NOMO-1 treated with DMSO at 0.1 percent for 48 hours (cell line): ENCODE measurements around the gene ESR1.

Experiments used
- DNase-seq: peaks from one replicate; lab custom pipeline; 2025; ENCODE audit not compliant: unreplicated experiment; lab: John Stamatoyannopoulos, UW

The ESR1 gene

GRCh38 chr6:152166897-152167296 lies 359.4 kb downstream of the ESR1 start:
- no peak for DNase-seq

DNA sequence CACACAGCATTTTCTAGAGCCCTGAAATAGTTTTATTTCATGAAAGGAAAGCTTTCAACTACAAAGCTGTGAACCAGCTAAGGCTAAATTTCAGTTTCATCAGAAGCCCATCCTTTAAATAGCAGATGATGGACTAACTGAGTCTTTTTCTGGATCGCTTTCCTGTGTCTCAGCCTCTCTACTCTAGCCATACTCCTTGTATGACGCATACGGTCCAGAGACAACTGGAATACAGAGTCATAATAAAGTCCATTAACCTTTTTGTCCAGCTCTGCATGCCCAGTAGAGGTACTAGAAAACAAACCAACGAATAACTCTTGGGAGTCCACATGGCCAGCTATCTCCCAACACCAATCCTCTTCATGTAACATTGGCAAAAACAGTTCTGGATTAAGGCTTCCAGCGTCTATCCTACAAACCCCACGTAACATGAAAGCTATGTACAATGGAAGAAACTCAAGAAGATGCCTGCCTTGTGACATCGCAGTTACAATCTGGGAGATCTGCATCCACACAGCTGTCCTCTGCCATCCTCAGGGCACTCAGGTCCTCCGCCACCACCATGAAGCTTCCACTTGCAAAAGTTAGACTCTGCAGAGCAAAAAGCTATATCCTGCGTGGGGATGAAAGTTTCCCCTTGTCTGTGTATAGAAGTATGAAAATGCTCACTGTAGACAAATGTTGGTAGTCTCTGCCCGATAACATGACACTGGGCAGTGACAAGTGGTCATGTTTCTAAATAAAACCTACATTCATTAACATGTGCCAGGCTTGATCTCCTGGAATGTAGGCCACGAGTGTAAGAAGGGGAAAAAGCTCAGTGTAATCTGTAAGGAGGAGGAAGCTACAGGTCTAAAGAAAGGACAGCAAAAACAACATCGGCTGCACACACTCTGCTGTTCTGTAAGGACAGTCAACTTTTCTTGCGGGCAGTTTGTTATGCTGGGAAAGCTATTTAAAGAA lies 360.4 kb downstream of the ESR1 start:
- no peak for DNase-seq

DNA sequence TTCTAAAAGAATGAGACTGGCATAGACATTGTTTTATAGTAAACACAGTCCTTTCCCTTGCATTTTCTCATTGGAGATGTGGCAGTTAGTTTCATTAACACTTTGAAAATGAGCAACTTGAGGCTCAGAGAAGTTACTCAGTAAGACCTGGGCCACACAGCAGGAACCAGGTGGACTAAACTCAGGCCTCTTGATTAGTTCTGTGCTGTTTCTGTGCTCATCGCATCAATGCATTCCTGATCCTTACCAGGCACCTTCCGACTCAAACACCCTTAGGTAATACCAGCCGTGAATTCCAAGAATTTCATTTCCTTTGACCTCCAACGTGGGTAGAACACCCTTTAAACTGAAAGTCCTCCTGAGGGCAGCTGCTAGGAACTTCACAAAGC lies 362.8 kb downstream of the ESR1 start:
- no peak for DNase-seq

DNA sequence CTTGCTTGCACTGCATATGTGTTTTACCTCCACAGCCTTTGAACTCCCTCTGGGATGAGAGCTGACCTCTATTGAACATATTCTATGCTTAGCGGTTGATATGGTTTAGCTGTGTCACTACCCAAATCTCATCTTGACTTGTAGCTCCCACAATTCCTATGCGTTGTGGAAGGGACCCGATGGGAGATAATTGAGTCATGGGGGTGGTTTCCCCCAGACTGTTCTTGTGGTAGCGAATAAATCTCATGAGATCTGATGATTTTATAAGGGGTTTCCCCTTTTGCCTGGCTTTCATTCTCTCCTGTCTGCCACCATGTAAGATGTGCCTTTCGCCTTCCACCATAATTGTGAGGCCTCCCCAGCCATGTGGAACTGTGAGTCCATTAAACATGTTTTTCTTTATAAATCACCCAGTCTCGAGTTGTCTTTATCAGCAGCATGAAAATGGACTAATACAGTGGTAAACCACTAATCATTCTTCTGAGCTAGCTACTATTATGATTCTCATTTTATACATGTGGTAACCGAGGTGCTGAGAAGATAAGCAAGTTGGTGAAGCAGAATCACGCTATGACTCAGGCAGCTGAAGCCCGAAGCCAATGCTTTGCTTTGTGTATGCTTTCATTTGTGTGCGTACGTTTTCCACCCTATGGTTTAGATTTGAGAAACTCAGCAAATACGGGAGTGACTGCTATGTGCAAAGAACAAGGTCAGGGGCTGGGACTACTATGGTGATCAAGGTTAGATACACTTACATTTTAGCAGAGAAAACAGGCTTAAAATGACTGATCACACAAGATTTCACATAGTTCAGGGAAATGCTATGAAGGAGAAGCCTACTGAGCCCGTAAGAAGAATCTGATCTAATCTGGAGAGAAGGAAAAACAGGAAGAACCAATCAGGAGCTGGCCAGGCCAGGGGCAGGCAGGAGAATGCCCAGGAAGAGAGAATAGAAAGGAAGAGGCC lies 363.5 kb downstream of the ESR1 start:
- no peak for DNase-seq

DNA sequence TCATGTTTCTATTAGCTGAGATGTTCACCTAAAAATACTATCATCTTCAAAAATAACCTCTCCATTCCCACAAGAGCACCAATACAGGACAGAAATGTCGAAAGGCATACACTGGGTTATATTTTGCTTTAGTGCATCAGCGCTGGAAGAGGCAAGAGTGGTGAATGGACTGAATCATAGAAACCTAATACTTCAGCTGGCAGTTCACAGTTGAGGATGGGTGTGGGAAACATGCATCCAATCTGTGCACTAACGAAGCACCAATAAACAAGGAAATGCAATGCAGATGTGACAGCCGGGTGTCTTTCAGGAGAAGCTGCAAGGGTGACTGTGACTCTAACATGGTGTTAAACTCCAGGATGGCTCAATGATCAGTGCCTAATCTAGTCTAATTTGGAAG lies 365.8 kb downstream of the ESR1 start:
- DNase-seq, result no peak

GRCh38 chr6:152173957-152174356 lies 366.5 kb downstream of the ESR1 start:
- no peak for DNase-seq

DNA sequence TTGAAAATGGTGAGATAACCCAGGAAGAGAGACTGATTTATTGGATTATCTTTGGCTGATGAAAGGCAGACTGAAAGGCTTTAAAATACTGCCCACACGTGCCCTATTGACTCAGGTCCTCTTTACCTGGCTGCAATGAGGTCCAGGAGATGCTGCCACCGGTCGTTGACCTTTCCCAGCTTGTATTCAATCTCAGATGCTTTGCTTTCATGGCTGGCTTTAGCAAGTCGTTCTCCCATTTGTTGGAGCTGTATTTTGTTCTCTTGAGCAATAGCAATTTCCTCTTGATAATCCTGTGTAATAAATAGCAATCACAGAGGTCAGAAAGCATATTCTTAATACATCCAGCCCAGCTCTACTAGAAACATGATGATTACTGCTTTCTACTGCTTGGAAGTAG lies 368.8 kb downstream of the ESR1 start:
- DNase-seq, result no peak
